ENCODE results near the gene KHSRP.

GRCh38 chr19:6394831-6395230 lies 29.8 kb downstream of the KHSRP start:
- TF ChIP-seq POLR2A (IDR thresholded peaks at IDR 0.05) (no peak), CTCF (IDR thresholded peaks at IDR 0.05) (no peak)
